Neural cell (in vitro differentiated cells): ENCODE data around the gene BICDL1.

ENCODE experiments used
- CTCF ChIP-seq: fragments of 450-650 bp; IDR thresholded peaks from 2 replicates; pipeline ENCODE4 v1.5.1; 2014; ENCODE audit warnings: antibody characterized with exemption, mild to moderate bottlenecking, moderate library complexity; ENCODE audit not compliant: poor library complexity, severe bottlenecking
- EP300 ChIP-seq: fragments of 450-650 bp; conservative IDR thresholded peaks from 2 replicates; pipeline ENCODE4 v1.6.1; 2014; ENCODE audit warnings: antibody characterized with exemption, mild to moderate bottlenecking, moderate library complexity; ENCODE audit not compliant: poor library complexity, severe bottlenecking
- EZH2 ChIP-seq: fragments of 200-600, 300-800 bp; shearing (Covaris generic), sonication (generic); IDR thresholded peaks from 2 replicates; pipeline ENCODE4 v1.6.1; 2014; ENCODE audit warnings: antibody characterized with exemption, low read length, borderline replicate concordance, mild to moderate bottlenecking; ENCODE audit not compliant: insufficient read depth, poor library complexity, severe bottlenecking
- POLR2AphosphoS5 ChIP-seq: IDR thresholded peaks from 2 replicates; pipeline ENCODE4 v1.6.1; 2012
- RAD21 ChIP-seq: fragments of 450-650 bp; conservative IDR thresholded peaks from 2 replicates; pipeline ENCODE4 v1.6.1; 2014; ENCODE audit warnings: antibody characterized with exemption, mild to moderate bottlenecking, moderate library complexity
- REST ChIP-seq: IDR thresholded peaks from 2 replicates; pipeline ENCODE4 v1.6.1; 2012; ENCODE audit warnings: borderline replicate concordance
- SMC3 ChIP-seq: fragments of 450-650 bp; conservative IDR thresholded peaks from 2 replicates; pipeline ENCODE4 v1.6.1; 2014; ENCODE audit warnings: antibody characterized with exemption, mild to moderate bottlenecking, moderate library complexity; ENCODE audit not compliant: poor library complexity
- TAF1 ChIP-seq: IDR thresholded peaks from 2 replicates; pipeline ENCODE4 v1.6.1; 2012; ENCODE audit warnings: low read depth

GRCh38 chr12:120102189-120103043 is 113.4 kb downstream of the BICDL1 start:
- TF ChIP-seq CTCF: no peak
- no peak for TF ChIP-seq EZH2
- no peak for TF ChIP-seq RAD21
- TF ChIP-seq REST: no peak
- TF ChIP-seq POLR2AphosphoS5: no peak
- no peak for TF ChIP-seq TAF1
- no peak for TF ChIP-seq EP300
- TF ChIP-seq SMC3: no peak
